ENCODE data around the gene FANCC. TPM values are rescaled to one million over a fixed set of nuclear protein-coding genes. Genes with fewer than 3 reads are reported as not detected.

FANCC gene
- total RNA-seq, 1 donor: 15.9 TPM

- peak; percentile 45 for DNase-seq (ENCODE audit: low read depth)
- no peak for TF ChIP-seq CTCF (IDR thresholded peaks at IDR 0.05; ENCODE audit: insufficient read depth, low read length)
- no peak overlapping the region for H3K4me3 ChIP-seq (ENCODE audit: low read depth, low read length)
These were observed 31.4 kb downstream of the FANCC start for GRCh38 chr9:95286151-95286550.

GRCh38 chr9:95285307-95285706 lies 32.2 kb downstream of the FANCC start:
- H3K4me3 ChIP-seq (ENCODE audit: low read depth, low read length): no peak overlapping the region
- TF ChIP-seq CTCF (IDR thresholded peaks at IDR 0.05; ENCODE audit: insufficient read depth, low read length): no peak
- no peak for DNase-seq (ENCODE audit: low read depth)

GRCh38 chr9:95284162-95285080 lies 33.1 kb downstream of the FANCC start:
- DNase-seq (ENCODE audit: low read depth): peak; percentile 51
- H3K4me3 ChIP-seq (ENCODE audit: low read depth, low read length): no peak overlapping the region
- TF ChIP-seq CTCF (IDR thresholded peaks at IDR 0.05; ENCODE audit: insufficient read depth, low read length): no peak

GRCh38 chr9:95283673-95284072 lies 33.8 kb downstream of the FANCC start:
- H3K4me3 ChIP-seq (ENCODE audit: low read depth, low read length): no peak overlapping the region
- TF ChIP-seq CTCF (IDR thresholded peaks at IDR 0.05; ENCODE audit: insufficient read depth, low read length): no peak
- no peak for DNase-seq (ENCODE audit: low read depth)

- no peak for TF ChIP-seq CTCF (IDR thresholded peaks at IDR 0.05; ENCODE audit: insufficient read depth, low read length)
- H3K4me3 ChIP-seq (ENCODE audit: low read depth, low read length): no peak overlapping the region
- no peak for DNase-seq (ENCODE audit: low read depth)
These were observed 35.2 kb downstream of the FANCC start for GRCh38 chr9:95282332-95282731.

- TF ChIP-seq CTCF (IDR thresholded peaks at IDR 0.05; ENCODE audit: insufficient read depth, low read length): no peak
- no peak for DNase-seq (ENCODE audit: low read depth)
- no peak overlapping the region for H3K4me3 ChIP-seq (ENCODE audit: low read depth, low read length)
These were observed 36.8 kb downstream of the FANCC start for GRCh38 chr9:95280745-95281144.
